Measurements from ENCODE around the gene TBC1D3B. TPM values are rescaled to one million over a fixed set of nuclear protein-coding genes. Genes with fewer than 3 reads are reported as not detected.

Gene TBC1D3B
- total and polyA plus RNA-seq, 4 experiments from 2014 or later = 11.5 to 18.0 TPM; not detected in 2

DNA sequence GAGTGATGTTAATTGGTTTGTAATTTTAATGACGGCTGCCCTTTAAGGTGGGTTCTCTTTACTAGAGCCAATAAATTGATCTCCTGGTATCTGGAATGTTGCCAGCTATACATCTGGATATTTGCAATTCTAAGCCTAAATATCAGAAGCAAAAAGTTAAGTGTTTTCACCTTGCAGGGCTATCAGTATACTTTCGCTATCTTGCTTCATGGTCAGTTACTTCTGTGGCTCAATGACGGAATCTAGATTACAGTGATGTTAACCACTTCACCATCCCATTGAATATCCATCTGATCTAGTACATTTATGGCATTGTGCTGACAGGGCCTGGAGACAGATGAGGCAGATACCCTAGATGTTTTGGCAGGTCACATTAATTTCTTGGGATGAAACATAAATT, 44.5 kb downstream of the TBC1D3B start:
- Mint-ChIP-seq H3K36me3 (no peaks in the 10 kb centered on the region), H3K27me3 (peaks cover 7% of the 10 kb centered on the region in 2 donors), H3K4me3 (no peak overlapping the region), H3K27ac (no peak overlapping the region), H3K9me3 (peaks cover 0 to 5% (median 2%) of the 10 kb centered on the region in 8 donors), H3K4me1 (peaks cover 0 to 6% (median 0%) of the 10 kb centered on the region in 4 donors)
- no peak for DNase-seq
- intact Hi-C loops (cut with micrococcal nuclease) = no loop called here
- Histone ChIP-seq H3K27me3 (ENCODE audit: insufficient read depth, low read length) (no peaks in the 10 kb centered on the region), H3K9me3 (ENCODE audit: control insufficient read depth in 1 of 2, low read length in 2 of 2) (no peaks in the 10 kb centered on the region), H3K4me1 (ENCODE audit: insufficient read depth, low read length) (no peaks in the 10 kb centered on the region), H3K4me3 (ENCODE audit: low read length in 2 of 2) (no peak overlapping the region), H3K27ac (ENCODE audit: low read depth, low read length) (no peak overlapping the region), H3K36me3 (ENCODE audit: insufficient read depth, low read length) (no peaks in the 10 kb centered on the region)
- POLR2A ChIA-PET (ENCODE audit: partially characterized antibody) = no interaction called here
- CTCF ChIA-PET (ENCODE audit: partially characterized antibody) = interaction anchor here (1.3 kb wide), 1 partner anchor 15 kb away, joined by 4 read pairs; no protein-coding TSS in a partner anchor

DNA sequence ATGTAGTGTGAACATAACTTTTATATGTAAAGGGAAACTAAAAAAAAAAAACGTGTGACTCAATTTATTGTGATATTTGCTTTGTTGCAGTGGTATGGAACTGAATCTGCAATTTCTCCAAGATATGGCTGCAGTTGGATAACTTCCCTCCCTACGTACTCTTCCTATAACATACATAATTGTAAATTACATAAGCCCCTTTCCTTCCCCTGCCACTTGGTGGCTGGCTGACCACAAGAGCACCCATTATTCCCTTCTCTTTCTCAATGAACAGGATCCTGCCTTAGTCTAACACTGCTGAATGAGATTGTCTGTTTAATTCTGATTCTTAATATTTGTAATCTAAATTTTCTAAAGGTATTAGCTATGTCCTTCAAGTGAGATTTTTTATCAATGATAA, 45.0 kb downstream of the TBC1D3B start:
- peaks cover 0 to 10% (median 4%) of the 10 kb centered on the region in 8 donors for H3K9me3 Mint-ChIP-seq
- H3K27me3 Mint-ChIP-seq = peaks cover 6 to 7% of the 10 kb centered on the region in 2 donors
- intact Hi-C loops (cut with micrococcal nuclease) = no loop called here
- Histone ChIP-seq H3K4me3 (ENCODE audit: low read length in 2 of 2) (no peak overlapping the region), H3K27ac (ENCODE audit: low read depth, low read length) (no peak overlapping the region), H3K4me1 (ENCODE audit: insufficient read depth, low read length) (no peaks in the 10 kb centered on the region), H3K36me3 (ENCODE audit: insufficient read depth, low read length) (no peaks in the 10 kb centered on the region), H3K9me3 (ENCODE audit: control insufficient read depth in 1 of 2, low read length in 2 of 2) (no peaks in the 10 kb centered on the region), H3K27me3 (ENCODE audit: insufficient read depth, low read length) (no peaks in the 10 kb centered on the region)
- ChIA-PET POLR2A (ENCODE audit: partially characterized antibody) (no interaction called here), CTCF (ENCODE audit: partially characterized antibody) (no interaction called here)
- H3K36me3 Mint-ChIP-seq = no peaks in the 10 kb centered on the region
- H3K4me3 Mint-ChIP-seq = no peak overlapping the region
- no peak overlapping the region for H3K27ac Mint-ChIP-seq
- DNase-seq = no peak
- peaks cover 0 to 9% (median 0%) of the 10 kb centered on the region in 4 donors for H3K4me1 Mint-ChIP-seq

GRCh38 chr17:36130346-36130745, 46.1 kb downstream of the TBC1D3B start:
- peaks cover 5 to 6% of the 10 kb centered on the region in 2 donors for H3K27me3 Mint-ChIP-seq
- H3K4me1 ChIP-seq (ENCODE audit: insufficient read depth, low read length) = no peaks in the 10 kb centered on the region
- no peak overlapping the region for H3K27ac Mint-ChIP-seq
- no peak overlapping the region for H3K4me3 ChIP-seq (ENCODE audit: low read length in 2 of 2)
- H3K9me3 ChIP-seq (ENCODE audit: control insufficient read depth in 1 of 2, low read length in 2 of 2) = peaks cover 0 to 3% of the 10 kb centered on the region in 2 donors
- CTCF ChIA-PET (ENCODE audit: partially characterized antibody) = no interaction called here
- peaks cover 0 to 9% (median 0%) of the 10 kb centered on the region in 4 donors for H3K4me1 Mint-ChIP-seq
- H3K27me3 ChIP-seq (ENCODE audit: insufficient read depth, low read length) = no peaks in the 10 kb centered on the region
- H3K36me3 ChIP-seq (ENCODE audit: insufficient read depth, low read length) = no peaks in the 10 kb centered on the region
- H3K27ac ChIP-seq (ENCODE audit: low read depth, low read length) = no peak overlapping the region
- intact Hi-C loops (cut with micrococcal nuclease) = no loop called here
- no peak for DNase-seq
- peaks cover 1 to 6% of the 10 kb centered on the region in 2 donors for H3K36me3 Mint-ChIP-seq
- POLR2A ChIA-PET (ENCODE audit: partially characterized antibody) = interaction anchor here (0.6 kb wide), 1 partner anchor 341 kb away, joined by 3 read pairs; no protein-coding TSS in a partner anchor
- no peak overlapping the region for H3K4me3 Mint-ChIP-seq
- peaks cover 0 to 21% (median 13%) of the 10 kb centered on the region in 8 donors for H3K9me3 Mint-ChIP-seq

DNA sequence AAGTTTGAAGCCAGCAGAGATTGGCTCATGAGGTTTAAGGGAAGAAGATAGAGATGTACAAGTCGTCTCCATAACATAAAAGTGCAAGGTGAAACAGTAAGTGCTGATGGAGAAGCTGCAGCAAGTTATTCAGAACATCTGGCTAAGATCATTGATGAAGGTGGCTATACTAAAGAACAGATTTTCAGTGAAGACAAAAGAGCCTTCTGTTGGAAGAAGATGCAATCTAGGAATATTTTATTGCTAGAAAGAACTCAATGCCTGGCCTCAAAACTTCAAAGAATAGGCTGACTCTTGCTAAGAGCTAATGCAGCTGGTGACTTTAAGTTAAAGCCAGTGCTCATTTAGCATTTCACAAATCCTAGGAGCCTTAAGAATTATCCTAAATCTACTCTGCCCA, 46.8 kb downstream of the TBC1D3B start:
- Histone ChIP-seq H3K4me1 (ENCODE audit: insufficient read depth, low read length) (no peaks in the 10 kb centered on the region), H3K36me3 (ENCODE audit: insufficient read depth, low read length) (no peaks in the 10 kb centered on the region), H3K9me3 (ENCODE audit: control insufficient read depth in 1 of 2, low read length in 2 of 2) (peaks cover 0 to 7% of the 10 kb centered on the region in 2 donors), H3K4me3 (ENCODE audit: low read length in 2 of 2) (no peak overlapping the region), H3K27me3 (ENCODE audit: insufficient read depth, low read length) (no peaks in the 10 kb centered on the region), H3K27ac (ENCODE audit: low read depth, low read length) (no peak overlapping the region)
- ChIA-PET POLR2A (ENCODE audit: partially characterized antibody) (no interaction called here), CTCF (ENCODE audit: partially characterized antibody) (interaction anchor here (0.9 kb wide), 1 partner anchor 12 kb away, joined by 3 read pairs; no protein-coding TSS in a partner anchor)
- Mint-ChIP-seq H3K9me3 (peaks cover 0 to 24% (median 13%) of the 10 kb centered on the region in 8 donors), H3K27ac (no peak overlapping the region), H3K27me3 (peaks cover 5 to 6% of the 10 kb centered on the region in 2 donors), H3K4me1 (peaks cover 0 to 9% (median 0%) of the 10 kb centered on the region in 4 donors), H3K4me3 (no peak overlapping the region), H3K36me3 (peaks cover 1 to 6% of the 10 kb centered on the region in 2 donors)
- DNase-seq = no peak
- intact Hi-C loops (cut with micrococcal nuclease) = no loop called here

DNA sequence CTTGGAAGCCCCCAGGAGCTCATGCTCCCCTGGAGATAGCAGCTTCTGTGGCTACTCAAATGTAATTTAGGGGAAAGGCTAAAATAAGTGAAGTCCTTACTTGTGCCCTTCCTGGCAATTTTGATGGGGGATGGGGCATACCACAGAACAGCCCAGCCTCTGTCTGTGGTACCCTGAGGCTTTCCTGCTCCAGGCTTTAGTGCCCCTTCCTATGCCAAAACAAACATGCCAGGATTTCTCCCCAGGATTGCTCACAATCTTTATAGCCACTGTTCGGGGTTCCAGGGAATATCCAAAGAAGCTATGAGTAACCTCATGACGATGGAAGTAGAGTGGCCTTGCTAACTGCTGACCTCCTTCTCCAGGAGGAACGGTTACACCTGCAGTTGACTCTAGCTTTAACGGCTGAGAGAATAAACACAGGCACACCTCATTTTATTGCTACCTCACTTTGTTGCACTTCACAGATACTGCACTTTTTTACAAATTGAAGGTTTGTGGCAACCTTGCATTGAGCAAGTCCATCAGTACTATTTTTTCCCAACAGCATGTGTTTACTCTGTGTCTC, 47.9 kb downstream of the TBC1D3B start:
- Histone ChIP-seq H3K27me3 (ENCODE audit: insufficient read depth, low read length) (no peaks in the 10 kb centered on the region), H3K36me3 (ENCODE audit: insufficient read depth, low read length) (no peaks in the 10 kb centered on the region), H3K9me3 (ENCODE audit: control insufficient read depth in 1 of 2, low read length in 2 of 2) (peaks cover 0 to 7% of the 10 kb centered on the region in 2 donors), H3K27ac (ENCODE audit: low read depth, low read length) (no peak overlapping the region), H3K4me3 (ENCODE audit: low read length in 2 of 2) (no peak overlapping the region), H3K4me1 (ENCODE audit: insufficient read depth, low read length) (no peaks in the 10 kb centered on the region)
- H3K27me3 Mint-ChIP-seq = peaks cover 4 to 5% of the 10 kb centered on the region in 2 donors
- CTCF ChIA-PET (ENCODE audit: partially characterized antibody) = interaction anchor here (0.8 to 0.9 kb wide), 2 partner anchors 13 to 20 kb away, joined by 3 read pairs; no protein-coding TSS in a partner anchor
- intact Hi-C loops (cut with micrococcal nuclease) = no loop called here
- H3K36me3 Mint-ChIP-seq = peaks cover 1 to 6% of the 10 kb centered on the region in 2 donors
- peaks cover 0 to 24% (median 13%) of the 10 kb centered on the region in 8 donors for H3K9me3 Mint-ChIP-seq
- H3K4me1 Mint-ChIP-seq = peaks cover 0 to 9% (median 0%) of the 10 kb centered on the region in 4 donors
- H3K27ac Mint-ChIP-seq = no peak overlapping the region
- DNase-seq = no peak
- no peak overlapping the region for H3K4me3 Mint-ChIP-seq
- POLR2A ChIA-PET (ENCODE audit: partially characterized antibody) = no interaction called here

DNA sequence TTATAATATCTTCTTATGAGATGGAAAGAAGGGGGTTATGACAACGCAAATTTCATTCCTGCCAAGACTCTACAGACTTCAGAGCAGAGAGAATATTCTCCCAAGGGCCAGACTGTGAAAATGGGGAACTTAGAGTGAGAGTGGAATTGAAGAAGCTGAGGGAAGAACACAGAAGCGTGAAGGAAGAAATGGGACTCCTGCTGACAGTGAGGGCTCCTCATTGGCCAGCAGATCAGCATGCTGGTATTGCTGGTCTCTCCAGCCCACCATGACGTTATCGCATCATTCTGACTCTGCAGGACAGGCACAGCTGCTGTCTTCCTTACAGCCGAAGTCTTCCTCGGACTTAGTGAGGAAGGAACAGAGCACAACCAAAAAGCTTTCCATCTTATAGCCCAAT, 48.5 kb downstream of the TBC1D3B start:
- intact Hi-C loops (cut with micrococcal nuclease) = no loop called here
- H3K9me3 ChIP-seq (ENCODE audit: control insufficient read depth in 1 of 2, low read length in 2 of 2) = peaks cover 0 to 7% of the 10 kb centered on the region in 2 donors
- Mint-ChIP-seq H3K36me3 (peaks cover 1 to 6% of the 10 kb centered on the region in 2 donors), H3K9me3 (peaks cover 0 to 24% (median 13%) of the 10 kb centered on the region in 8 donors), H3K4me1 (peaks cover 0 to 9% (median 0%) of the 10 kb centered on the region in 4 donors), H3K27me3 (peaks cover 3 to 4% of the 10 kb centered on the region in 2 donors), H3K27ac (no peak overlapping the region), H3K4me3 (no peak overlapping the region)
- H3K36me3 ChIP-seq (ENCODE audit: insufficient read depth, low read length) = no peaks in the 10 kb centered on the region
- ChIA-PET POLR2A (ENCODE audit: partially characterized antibody) (no interaction called here), CTCF (ENCODE audit: partially characterized antibody) (no interaction called here)
- no peaks in the 10 kb centered on the region for H3K4me1 ChIP-seq (ENCODE audit: insufficient read depth, low read length)
- no peak overlapping the region for H3K27ac ChIP-seq (ENCODE audit: low read depth, low read length)
- DNase-seq = no peak
- H3K4me3 ChIP-seq (ENCODE audit: low read length in 2 of 2) = no peak overlapping the region
- no peaks in the 10 kb centered on the region for H3K27me3 ChIP-seq (ENCODE audit: insufficient read depth, low read length)

DNA sequence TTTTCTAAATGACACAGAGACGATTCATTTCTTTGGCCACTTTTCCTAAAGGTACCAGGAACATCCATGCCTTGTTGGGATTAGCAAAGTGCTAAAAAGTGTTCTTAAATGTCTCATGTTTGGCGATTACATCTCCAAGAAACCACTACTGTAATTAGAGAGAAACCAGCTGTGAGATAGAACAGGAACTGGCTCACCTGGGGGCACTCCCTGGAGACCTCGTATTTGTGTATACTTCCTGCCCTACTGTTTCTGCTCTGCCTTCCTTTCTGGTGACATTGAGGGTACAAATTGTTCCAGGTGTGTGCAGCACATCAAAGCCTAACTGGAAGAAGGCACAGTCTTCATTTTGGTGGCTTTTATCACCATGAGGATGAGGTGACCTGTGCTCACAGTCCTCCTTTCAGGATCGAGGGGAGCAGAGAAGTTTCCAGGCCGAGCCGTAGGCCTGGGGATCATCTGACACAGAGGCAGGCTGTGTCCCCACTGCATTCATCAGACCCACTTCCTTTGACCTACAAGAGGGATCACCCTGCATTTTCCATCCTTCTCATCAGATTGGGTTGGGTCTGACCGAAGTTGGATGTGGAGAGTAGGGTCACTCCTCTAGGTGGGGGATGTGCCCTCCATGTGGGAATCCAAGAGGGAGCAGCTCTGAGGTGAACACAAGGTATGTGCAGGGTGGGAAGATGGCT, 49.1 kb downstream of the TBC1D3B start:
- H3K27ac ChIP-seq (ENCODE audit: low read depth, low read length) = no peak overlapping the region
- H3K36me3 Mint-ChIP-seq = peaks cover 1 to 6% of the 10 kb centered on the region in 2 donors
- CTCF ChIA-PET (ENCODE audit: partially characterized antibody) = no interaction called here
- intact Hi-C loops (cut with micrococcal nuclease) = no loop called here
- POLR2A ChIA-PET (ENCODE audit: partially characterized antibody) = no interaction called here
- no peak overlapping the region for H3K4me3 ChIP-seq (ENCODE audit: low read length in 2 of 2)
- H3K4me1 ChIP-seq (ENCODE audit: insufficient read depth, low read length) = no peaks in the 10 kb centered on the region
- DNase-seq = no peak
- H3K36me3 ChIP-seq (ENCODE audit: insufficient read depth, low read length) = no peaks in the 10 kb centered on the region
- H3K9me3 ChIP-seq (ENCODE audit: control insufficient read depth in 1 of 2, low read length in 2 of 2) = peaks cover 0 to 7% of the 10 kb centered on the region in 2 donors
- H3K9me3 Mint-ChIP-seq = peaks cover 0 to 24% (median 13%) of the 10 kb centered on the region in 8 donors
- H3K4me1 Mint-ChIP-seq = peaks cover 0 to 9% (median 0%) of the 10 kb centered on the region in 4 donors
- peaks cover 3 to 4% of the 10 kb centered on the region in 2 donors for H3K27me3 Mint-ChIP-seq
- H3K27ac Mint-ChIP-seq = peak overlapping the region in 1 of 7 donors; percentile 32
- H3K27me3 ChIP-seq (ENCODE audit: insufficient read depth, low read length) = no peaks in the 10 kb centered on the region
- peak overlapping the region in 1 of 8 donors; percentile 43 for H3K4me3 Mint-ChIP-seq

Data from CD4-positive, alpha-beta memory T cell (primary cell).